NT2/D1 (cell line): ENCODE results near the gene YEATS2.

Source experiments
- SUZ12 ChIP-seq: IDR thresholded peaks from 2 replicates; pipeline ENCODE4 v1.6.1; 2011; ENCODE audit not compliant: insufficient read length, insufficient read depth; ENCODE audit errors: extremely low read depth
- YY1 ChIP-seq: IDR thresholded peaks from 2 replicates; pipeline ENCODE4 v1.6.1; 2011; ENCODE audit not compliant: insufficient read length, insufficient read depth

- TF ChIP-seq YY1 (no peak), SUZ12 (no peak)
Observed at GRCh38 chr3:183823963-183824362, 126.4 kb downstream of the YEATS2 start.
